ENCODE results near the gene NECAB2.

NECAB2 gene

GRCh38 chr16:84047626-84048025, 79.6 kb downstream of the NECAB2 start:
- no peak for DNase-seq

GRCh38 chr16:84048270-84048669, 80.2 kb downstream of the NECAB2 start:
- DNase-seq, result no peak

GRCh38 chr16:84048871-84049270, 80.8 kb downstream of the NECAB2 start:
- DNase-seq, result no peak

- no peak for DNase-seq
Measured at GRCh38 chr16:84049403-84050060, 81.5 kb downstream of the NECAB2 start.

- DNase-seq, result no peak
Measured at GRCh38 chr16:84050316-84050715, 82.3 kb downstream of the NECAB2 start.

- DNase-seq, result no peak
Measured at GRCh38 chr16:84052071-84052622, 84.1 kb downstream of the NECAB2 start.

Data from activated CD4-positive, alpha-beta T cell treated with anti-CD3 and anti-CD28 coated beads, Interleukin-2, amount 50 U/mL, for 4 hours (primary cell).